Right renal pelvis (tissue), 4 donors: ENCODE results near the gene CCDC175. TPM values are rescaled to one million over a fixed set of nuclear protein-coding genes. Genes with fewer than 3 reads are reported as not detected.

Experiments used
- DNase-seq, 4 donors: peaks; one replicate each; pipeline ENCODE4 v3.0.0-alpha.2; 2013; ENCODE audit warnings: low read depth in 4 of 4, low spot score in 3 of 4, missing footprints in 1 of 4
- polyA plus RNA-seq, 4 donors: library from polyadenylated mRNA; unstranded; fragments of 120-200 nt; gene quantifications; one replicate each; pipeline ENCODE4 v1.2.1, GENCODE V29; 2013; ENCODE audit not compliant: insufficient read length in 4 of 4

The CCDC175 gene
- polyA plus RNA-seq, 4 donors = 0.42 to 0.62 (median 0.50) TPM

GRCh38 chr14:59483363-59483762 lies 93.2 kb downstream of the CCDC175 start:
- DNase-seq = no peak

GRCh38 chr14:59482541-59483331 lies 93.9 kb downstream of the CCDC175 start:
- no peak for DNase-seq

GRCh38 chr14:59481871-59482540 lies 94.6 kb downstream of the CCDC175 start:
- no peak for DNase-seq

GRCh38 chr14:59481407-59481806 lies 95.2 kb downstream of the CCDC175 start:
- no peak for DNase-seq

GRCh38 chr14:59480166-59480565 lies 96.4 kb downstream of the CCDC175 start:
- DNase-seq = no peak

- no peak for DNase-seq
Measured at GRCh38 chr14:59478540-59478939, 98.1 kb downstream of the CCDC175 start.

GRCh38 chr14:59475709-59476108 lies 100.9 kb downstream of the CCDC175 start:
- no peak for DNase-seq

GRCh38 chr14:59474172-59474571 lies 102.4 kb downstream of the CCDC175 start:
- DNase-seq = no peak

- DNase-seq = no peak
Measured at GRCh38 chr14:59465316-59466135, 111.1 kb downstream of the CCDC175 start, which contains the start of gene GPR135. Gene GPR135, minus strand, starts transcription at chr14:59465380. Its CDS starts 154 bp downstream, at chr14:59465226.

- peak in 1 of 4 donors; percentile 49 for DNase-seq
Measured at GRCh38 chr14:59464486-59465315, 111.9 kb downstream of the CCDC175 start.

- DNase-seq = no peak
Measured at GRCh38 chr14:59463787-59464485, 112.7 kb downstream of the CCDC175 start.

GRCh38 chr14:59461891-59462290 lies 114.7 kb downstream of the CCDC175 start:
- no peak for DNase-seq

- no peak for DNase-seq
Measured at GRCh38 chr14:59460378-59460777, 116.2 kb downstream of the CCDC175 start.

- no peak for DNase-seq
Measured at GRCh38 chr14:59458486-59458885, 118.1 kb downstream of the CCDC175 start.

- DNase-seq = no peak
Measured at GRCh38 chr14:59455411-59455810, 121.2 kb downstream of the CCDC175 start.

Other genes with a start within 250 kb of the CCDC175 start
- 1 to 10 TPM; 3.4 to 4.4 (median 3.8) TPM for gene GPR135, start 111.4 kb downstream of the CCDC175 start, polyA plus RNA-seq
- gene L3HYPDH, start 92.4 kb downstream of the CCDC175 start, polyA plus RNA-seq = 10 to 100 TPM; 42.1 to 52.8 (median 45.1) TPM
- 10 to 100 TPM; 66.2 to 94.8 (median 84.8) TPM for gene JKAMP, start 92.3 kb downstream of the CCDC175 start, polyA plus RNA-seq